ENCODE data around the gene BANP. TPM values are rescaled to one million over a fixed set of nuclear protein-coding genes. Genes with fewer than 3 reads are reported as not detected.

The BANP gene
- total RNA-seq, 1 experiment from 2014 or later: 22.6 TPM

- H3K27ac ChIP-seq (ENCODE audit: low read length): no peak overlapping the region
- no peak overlapping the region for H3K4me3 ChIP-seq (ENCODE audit: low read depth in 2 of 2, low read length in 2 of 2)
- ChIA-PET CTCF (no interaction called here), POLR2A (no interaction called here)
- H3K9me3 ChIP-seq (ENCODE audit: control insufficient read depth, insufficient read depth, low read depth, low read length): no peaks in the 10 kb centered on the region
- no TSS peak for BruUV-seq (replicated peaks)
- no peaks in the 10 kb centered on the region for H3K36me3 ChIP-seq (ENCODE audit: control insufficient read depth, insufficient read depth, low read length)
- no peaks in the 10 kb centered on the region for H3K27me3 ChIP-seq (ENCODE audit: control insufficient read depth, insufficient read depth, low read length)
- no peaks in the 10 kb centered on the region for H3K4me1 ChIP-seq (ENCODE audit: control insufficient read depth, insufficient read depth, low read length)
- TF ChIP-seq CTCF (IDR thresholded peaks at IDR 0.05): no peak
- TF ChIP-seq SIN3A (IDR thresholded peaks at IDR 0.05; ENCODE audit: borderline replicate concordance, insufficient read depth, low read depth, low read length): no peak
- TF ChIP-seq TCF7L2 (IDR thresholded peaks at IDR 0.05; ENCODE audit: low read depth, low read length): no peak
- TF ChIP-seq POLR2AphosphoS5 (IDR thresholded peaks at IDR 0.05; ENCODE audit: low read depth, low read length): no peak
- TF ChIP-seq REST (IDR thresholded peaks at IDR 0.05; ENCODE audit: insufficient read depth in 1 of 2, low read depth in 2 of 2, low read length in 1 of 2): no peak
- in situ Hi-C loops (cut with HindIII; ENCODE audit: low pct_unique_long_range_greater_than_20kb, low sequenced_read_pairs): no loop called here
- intact Hi-C loops (cut with micrococcal nuclease; ENCODE audit: unreplicated experiment): no loop called here
- no peak for ATAC-seq
- no peak for DNase-seq (ENCODE audit: low read depth, low spot score)
These were observed 51.0 kb downstream of the BANP start for GRCh38 chr16:88002211-88002610.

- no peak for DNase-seq (ENCODE audit: low read depth, low spot score)
- BruUV-seq (replicated peaks): no TSS peak
- ChIA-PET CTCF (no interaction called here), POLR2A (no interaction called here)
- intact Hi-C loops (cut with micrococcal nuclease; ENCODE audit: unreplicated experiment) (no loop called here), in situ Hi-C loops (cut with HindIII; ENCODE audit: low pct_unique_long_range_greater_than_20kb, low sequenced_read_pairs) (no loop called here)
- ATAC-seq: no peak
- TF ChIP-seq CTCF (IDR thresholded peaks at IDR 0.05) (no peak), TCF7L2 (IDR thresholded peaks at IDR 0.05; ENCODE audit: low read depth, low read length) (no peak), SIN3A (IDR thresholded peaks at IDR 0.05; ENCODE audit: borderline replicate concordance, insufficient read depth, low read depth, low read length) (no peak), REST (IDR thresholded peaks at IDR 0.05; ENCODE audit: insufficient read depth in 1 of 2, low read depth in 2 of 2, low read length in 1 of 2) (no peak), POLR2AphosphoS5 (IDR thresholded peaks at IDR 0.05; ENCODE audit: low read depth, low read length) (no peak)
- Histone ChIP-seq H3K36me3 (ENCODE audit: control insufficient read depth, insufficient read depth, low read length) (no peaks in the 10 kb centered on the region; the same call in 1 of the 2 replicates), H3K9me3 (ENCODE audit: control insufficient read depth, insufficient read depth, low read depth, low read length) (no peaks in the 10 kb centered on the region), H3K27ac (ENCODE audit: low read length) (no peak overlapping the region), H3K27me3 (ENCODE audit: control insufficient read depth, insufficient read depth, low read length) (no peaks in the 10 kb centered on the region), H3K4me3 (ENCODE audit: low read depth in 2 of 2, low read length in 2 of 2) (no peak overlapping the region), H3K4me1 (ENCODE audit: control insufficient read depth, insufficient read depth, low read length) (no peaks in the 10 kb centered on the region)
These were observed 51.5 kb downstream of the BANP start for GRCh38 chr16:88002749-88003148.
